ENCODE results near the gene RYR2. TPM values are rescaled to one million over a fixed set of nuclear protein-coding genes. Genes with fewer than 3 reads are reported as not detected.

RYR2 gene
- total RNA-seq, 1 donor from 2014 or later = 15.2 TPM

DNA sequence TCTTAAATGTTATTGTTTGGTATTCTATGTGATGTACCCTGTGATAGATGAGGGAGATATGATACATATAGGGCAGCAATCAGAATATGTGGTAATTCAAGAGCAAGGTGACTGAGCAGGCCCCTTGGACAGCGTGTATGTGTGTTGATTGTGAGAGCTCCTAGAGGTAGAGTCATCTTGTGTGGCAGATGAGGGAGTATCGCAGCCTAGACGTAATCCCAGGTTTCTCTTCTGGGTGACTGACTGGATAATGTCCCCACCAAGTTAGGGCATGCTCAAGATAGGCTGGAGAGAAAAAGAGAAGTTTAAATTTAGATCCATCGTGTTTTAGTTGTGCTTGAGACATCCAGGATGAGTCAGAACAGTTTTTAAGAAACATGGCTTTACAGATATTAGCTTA is 663.5 kb downstream of the RYR2 start:
- no peaks in the 10 kb centered on the region for H3K9me3 ChIP-seq
- H3K36me3 ChIP-seq = peaks cover 0 to 6% of the 10 kb centered on the region in 2 donors
- H3K4me1 ChIP-seq = no peaks in the 10 kb centered on the region
- TF ChIP-seq, protein P1, sequence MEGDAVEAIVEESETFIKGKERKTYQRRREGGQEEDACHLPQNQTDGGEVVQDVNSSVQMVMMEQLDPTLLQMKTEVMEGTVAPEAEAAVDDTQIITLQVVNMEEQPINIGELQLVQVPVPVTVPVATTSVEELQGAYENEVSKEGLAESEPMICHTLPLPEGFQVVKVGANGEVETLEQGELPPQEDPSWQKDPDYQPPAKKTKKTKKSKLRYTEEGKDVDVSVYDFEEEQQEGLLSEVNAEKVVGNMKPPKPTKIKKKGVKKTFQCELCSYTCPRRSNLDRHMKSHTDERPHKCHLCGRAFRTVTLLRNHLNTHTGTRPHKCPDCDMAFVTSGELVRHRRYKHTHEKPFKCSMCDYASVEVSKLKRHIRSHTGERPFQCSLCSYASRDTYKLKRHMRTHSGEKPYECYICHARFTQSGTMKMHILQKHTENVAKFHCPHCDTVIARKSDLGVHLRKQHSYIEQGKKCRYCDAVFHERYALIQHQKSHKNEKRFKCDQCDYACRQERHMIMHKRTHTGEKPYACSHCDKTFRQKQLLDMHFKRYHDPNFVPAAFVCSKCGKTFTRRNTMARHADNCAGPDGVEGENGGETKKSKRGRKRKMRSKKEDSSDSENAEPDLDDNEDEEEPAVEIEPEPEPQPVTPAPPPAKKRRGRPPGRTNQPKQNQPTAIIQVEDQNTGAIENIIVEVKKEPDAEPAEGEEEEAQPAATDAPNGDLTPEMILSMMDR (IDR thresholded peaks at IDR 0.05) = no peak
- no peak overlapping the region for H3K4me3 ChIP-seq
- no peaks in the 10 kb centered on the region for H3K27me3 ChIP-seq
- DNase-seq (ENCODE audit: low spot score in 2 of 2) = no peak
- intact Hi-C loops (cut with DNase I) = no loop called here
- no peak overlapping the region for H3K27ac ChIP-seq

DNA sequence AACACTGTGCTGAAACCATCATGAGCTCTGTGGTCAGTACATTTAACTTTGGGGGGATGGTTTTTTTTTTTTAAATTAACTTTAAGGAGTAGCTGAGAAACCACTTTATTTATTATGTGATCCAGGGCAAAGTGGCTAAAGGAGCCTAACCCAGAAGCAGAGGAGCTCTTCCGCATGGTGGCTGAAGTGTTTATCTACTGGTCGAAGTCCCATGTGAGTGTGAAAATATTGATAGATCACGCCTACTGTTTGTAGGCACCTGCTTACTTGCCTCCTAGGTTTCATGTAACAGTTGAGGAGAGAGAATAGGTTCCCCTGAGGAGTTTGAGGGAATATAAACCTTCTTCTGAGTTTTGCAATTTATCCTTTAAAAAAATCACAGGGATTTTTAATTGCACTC is 667.4 kb downstream of the RYR2 start:
- no peak overlapping the region for H3K27ac ChIP-seq
- no peaks in the 10 kb centered on the region for H3K27me3 ChIP-seq
- H3K9me3 ChIP-seq = no peaks in the 10 kb centered on the region
- TF ChIP-seq, protein P1 (IDR thresholded peaks at IDR 0.05) = no peak
- intact Hi-C loops (cut with DNase I) = no loop called here
- H3K36me3 ChIP-seq = peaks cover 0 to 6% of the 10 kb centered on the region in 2 donors
- H3K4me3 ChIP-seq = no peak overlapping the region
- no peak for DNase-seq (ENCODE audit: low spot score in 2 of 2)
- no peaks in the 10 kb centered on the region for H3K4me1 ChIP-seq

DNA sequence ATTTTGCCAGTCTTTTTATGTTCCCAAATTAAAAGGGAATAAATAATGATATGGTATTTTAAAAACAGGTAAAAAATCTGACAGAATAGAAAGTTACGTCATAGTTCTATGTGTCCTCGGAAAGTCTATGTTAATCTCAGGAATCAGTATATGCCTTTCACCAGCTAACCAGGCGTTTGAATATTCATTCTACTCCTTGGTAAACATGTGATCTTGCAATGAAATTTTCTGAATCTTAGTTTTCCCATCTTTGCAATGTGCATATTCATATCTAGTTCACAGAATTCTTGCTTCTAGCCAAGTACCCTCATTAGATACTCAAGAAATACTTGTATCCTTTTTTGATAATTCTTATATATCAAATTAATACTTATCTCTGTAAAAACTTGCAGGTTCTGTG is 669.3 kb downstream of the RYR2 start:
- no peaks in the 10 kb centered on the region for H3K27me3 ChIP-seq
- no peak overlapping the region for H3K4me3 ChIP-seq
- intact Hi-C loops (cut with DNase I) = no loop called here
- no peaks in the 10 kb centered on the region for H3K9me3 ChIP-seq
- H3K36me3 ChIP-seq = peaks cover 0 to 6% of the 10 kb centered on the region in 2 donors
- H3K4me1 ChIP-seq = no peaks in the 10 kb centered on the region
- no peak for DNase-seq (ENCODE audit: low spot score in 2 of 2)
- TF ChIP-seq, protein P1 (IDR thresholded peaks at IDR 0.05) = no peak
- no peak overlapping the region for H3K27ac ChIP-seq

DNA sequence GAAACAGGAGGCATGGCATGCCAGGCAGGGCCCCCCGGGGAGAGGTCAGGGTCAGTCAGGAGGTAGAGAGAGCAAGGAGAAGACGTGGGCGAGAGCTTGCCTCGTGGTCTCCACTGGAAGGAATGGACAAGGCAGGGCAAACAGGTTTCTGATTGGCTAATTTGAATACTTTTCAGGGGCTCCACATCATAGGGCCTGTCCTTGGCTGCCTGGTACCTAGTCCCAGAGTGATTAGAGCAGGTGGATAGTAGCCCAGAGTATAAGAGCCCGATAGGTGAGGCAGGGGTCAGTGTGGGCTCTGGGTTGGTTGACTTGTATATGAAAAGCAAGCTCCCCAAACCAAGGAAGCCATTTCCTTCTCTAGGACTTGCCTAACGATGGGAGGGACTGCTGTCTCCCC is 670.1 kb downstream of the RYR2 start:
- Histone ChIP-seq H3K36me3 (peaks cover 0 to 6% of the 10 kb centered on the region in 2 donors), H3K4me1 (no peaks in the 10 kb centered on the region), H3K27ac (no peak overlapping the region), H3K4me3 (no peak overlapping the region), H3K9me3 (no peaks in the 10 kb centered on the region), H3K27me3 (no peaks in the 10 kb centered on the region)
- no peak for DNase-seq (ENCODE audit: low spot score in 2 of 2)
- TF ChIP-seq, protein P1 (IDR thresholded peaks at IDR 0.05) = no peak
- intact Hi-C loops (cut with DNase I) = no loop called here

DNA sequence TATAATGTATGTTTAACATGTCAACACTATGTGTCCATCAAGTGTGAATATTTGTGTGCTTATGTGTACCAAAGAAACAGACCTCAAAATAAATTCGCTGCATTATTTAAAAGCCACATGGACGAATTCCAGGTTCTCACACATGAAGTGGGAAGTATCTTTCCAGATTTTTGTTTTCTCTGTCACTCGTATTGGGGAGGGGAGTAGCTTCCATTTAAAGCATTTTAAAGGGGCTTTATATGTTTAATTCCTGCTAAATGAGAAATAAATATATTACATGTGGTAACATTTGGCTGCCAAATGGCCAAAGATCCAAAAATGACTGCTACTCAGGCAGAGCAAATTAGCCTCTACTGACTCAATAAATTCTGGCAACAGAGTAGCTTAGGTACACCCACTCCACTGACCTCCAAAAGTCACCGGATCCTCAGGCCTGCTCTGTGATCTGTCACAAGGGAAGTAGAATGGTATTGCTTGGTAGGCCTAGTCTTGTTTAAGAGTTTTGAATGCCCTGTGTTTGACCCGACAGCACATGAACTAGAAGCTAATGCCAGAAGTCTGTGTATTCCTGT is 670.7 kb downstream of the RYR2 start:
- no peak for DNase-seq (ENCODE audit: low spot score in 2 of 2)
- Histone ChIP-seq H3K36me3 (peaks cover 4 to 6% of the 10 kb centered on the region in 2 donors), H3K27me3 (no peaks in the 10 kb centered on the region), H3K9me3 (no peaks in the 10 kb centered on the region), H3K4me3 (no peak overlapping the region), H3K4me1 (no peaks in the 10 kb centered on the region), H3K27ac (no peak overlapping the region)
- TF ChIP-seq, protein P1 (IDR thresholded peaks at IDR 0.05) = no peak
- intact Hi-C loops (cut with DNase I) = no loop called here

DNA sequence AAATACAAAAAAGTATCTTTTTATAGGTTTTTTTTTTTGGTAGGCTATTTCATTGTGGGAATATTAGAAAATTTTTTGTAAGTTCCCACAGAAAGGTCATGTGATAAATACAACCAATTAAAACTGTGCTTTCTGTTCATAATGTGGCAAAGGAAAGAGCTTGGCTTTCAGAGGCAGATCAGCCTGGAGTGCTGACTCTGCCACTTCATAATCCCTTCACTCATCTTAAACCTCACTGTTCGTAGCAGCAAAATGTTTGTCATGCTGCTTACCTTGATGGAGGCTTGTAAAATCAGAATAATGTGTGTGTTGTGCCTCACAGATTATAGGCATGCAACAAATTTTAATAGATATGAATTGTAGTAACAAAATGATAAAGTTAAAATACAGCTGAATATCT is 671.9 kb downstream of the RYR2 start:
- Histone ChIP-seq H3K9me3 (no peaks in the 10 kb centered on the region), H3K36me3 (peaks cover 8 to 11% of the 10 kb centered on the region in 2 donors), H3K27me3 (no peaks in the 10 kb centered on the region), H3K27ac (no peak overlapping the region), H3K4me3 (no peak overlapping the region), H3K4me1 (no peaks in the 10 kb centered on the region)
- TF ChIP-seq, protein P1 (IDR thresholded peaks at IDR 0.05) = no peak
- DNase-seq (ENCODE audit: low spot score in 2 of 2) = no peak
- intact Hi-C loops (cut with DNase I) = no loop called here
